A549 (cell line): ENCODE results near the gene DMBT1.

Experiments used
- CEBPB ChIP-seq, 2 experiments: fragments of >200 bp in 1 of 2; sonication (Bioruptor Twin) in 1 of 2; formaldehyde crosslinking in 1 of 2; IDR thresholded peaks; 2 replicates each; pipeline ENCODE4 v1.6.1; 2012 to 2016
- EP300 ChIP-seq, 2 experiments: fragments of >200 bp; sonication (Bioruptor Twin); formaldehyde crosslinking; IDR thresholded peaks; 2 replicates in 1 of 2; 3 replicates in 1 of 2; pipeline ENCODE4 v1.6.1; 2016 to 2017
- RCOR1 ChIP-seq: fragments of 150-350 bp; IDR thresholded peaks from 2 replicates; pipeline ENCODE4 v1.6.1; 2014; ENCODE audit warnings: antibody characterized with exemption, low read length, low read depth
- TF ChIP-seq, protein P1 (sequence below): fragments of 450-650 bp; IDR thresholded peaks from 2 replicates; pipeline ENCODE4 v1.6.1; 2014; ENCODE audit warnings: antibody characterized with exemption
- TF ChIP-seq, protein P2 (sequence below): fragments of >200 bp; sonication (Bioruptor Twin); formaldehyde crosslinking; IDR thresholded peaks from 3 replicates; pipeline ENCODE4 v1.5.1; 2016
- TF ChIP-seq, protein P3 (sequence below): fragments of >200 bp; sonication (Bioruptor Twin); formaldehyde crosslinking; IDR thresholded peaks from 2 replicates; pipeline ENCODE4 v1.6.1; 2016

- TF ChIP-seq, protein P1, sequence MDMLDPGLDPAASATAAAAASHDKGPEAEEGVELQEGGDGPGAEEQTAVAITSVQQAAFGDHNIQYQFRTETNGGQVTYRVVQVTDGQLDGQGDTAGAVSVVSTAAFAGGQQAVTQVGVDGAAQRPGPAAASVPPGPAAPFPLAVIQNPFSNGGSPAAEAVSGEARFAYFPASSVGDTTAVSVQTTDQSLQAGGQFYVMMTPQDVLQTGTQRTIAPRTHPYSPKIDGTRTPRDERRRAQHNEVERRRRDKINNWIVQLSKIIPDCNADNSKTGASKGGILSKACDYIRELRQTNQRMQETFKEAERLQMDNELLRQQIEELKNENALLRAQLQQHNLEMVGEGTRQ = no peak
- TF ChIP-seq CEBPB (IDR thresholded peaks at IDR 0.05) (no peak), EP300 (IDR thresholded peaks at IDR 0.05) (no peak), RCOR1 (no peak)
- TF ChIP-seq, protein P2, sequence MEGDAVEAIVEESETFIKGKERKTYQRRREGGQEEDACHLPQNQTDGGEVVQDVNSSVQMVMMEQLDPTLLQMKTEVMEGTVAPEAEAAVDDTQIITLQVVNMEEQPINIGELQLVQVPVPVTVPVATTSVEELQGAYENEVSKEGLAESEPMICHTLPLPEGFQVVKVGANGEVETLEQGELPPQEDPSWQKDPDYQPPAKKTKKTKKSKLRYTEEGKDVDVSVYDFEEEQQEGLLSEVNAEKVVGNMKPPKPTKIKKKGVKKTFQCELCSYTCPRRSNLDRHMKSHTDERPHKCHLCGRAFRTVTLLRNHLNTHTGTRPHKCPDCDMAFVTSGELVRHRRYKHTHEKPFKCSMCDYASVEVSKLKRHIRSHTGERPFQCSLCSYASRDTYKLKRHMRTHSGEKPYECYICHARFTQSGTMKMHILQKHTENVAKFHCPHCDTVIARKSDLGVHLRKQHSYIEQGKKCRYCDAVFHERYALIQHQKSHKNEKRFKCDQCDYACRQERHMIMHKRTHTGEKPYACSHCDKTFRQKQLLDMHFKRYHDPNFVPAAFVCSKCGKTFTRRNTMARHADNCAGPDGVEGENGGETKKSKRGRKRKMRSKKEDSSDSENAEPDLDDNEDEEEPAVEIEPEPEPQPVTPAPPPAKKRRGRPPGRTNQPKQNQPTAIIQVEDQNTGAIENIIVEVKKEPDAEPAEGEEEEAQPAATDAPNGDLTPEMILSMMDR = no peak
- TF ChIP-seq, protein P3, sequence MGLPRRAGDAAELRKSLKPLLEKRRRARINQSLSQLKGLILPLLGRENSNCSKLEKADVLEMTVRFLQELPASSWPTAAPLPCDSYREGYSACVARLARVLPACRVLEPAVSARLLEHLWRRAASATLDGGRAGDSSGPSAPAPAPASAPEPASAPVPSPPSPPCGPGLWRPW = no peak
Observed at GRCh38 chr10:122632031-122632430, 71.5 kb downstream of the DMBT1 start.
